Body of pancreas (tissue), 4 donors: ENCODE measurements around the gene WDR49.

ENCODE experiments used
- CTCF ChIP-seq, 7 experiments: fragments of 450-650 bp in 4 of 7; fragments of 200-600 bp in 3 of 7; sonication (generic) in 3 of 7; IDR thresholded peaks; one replicate each; pipeline ENCODE4 v1.5.1; 2016 to 2019; ENCODE audit warnings: antibody characterized with exemption in 7 of 7
- POLR2A ChIP-seq, 3 donors: fragments of 450-650 bp; IDR thresholded peaks; one replicate each; pipeline ENCODE4 v1.6.1; 2016; ENCODE audit warnings: antibody characterized with exemption in 3 of 3, mild to moderate bottlenecking in 2 of 3

- no peak for TF ChIP-seq CTCF (IDR thresholded peaks at IDR 0.05)
- no peak for TF ChIP-seq POLR2A (IDR thresholded peaks at IDR 0.05)
These were observed 4.0 kb upstream of the WDR49 start for GRCh38 chr3:167657684-167658225.
